Ectodermal cell (in vitro differentiated cells): ENCODE measurements around the gene ADAMTS12. TPM values are rescaled to one million over a fixed set of nuclear protein-coding genes. Genes with fewer than 3 reads are reported as not detected.
A peak's percentile ranks its signal among the peaks of the same experiment; 100 is the strongest.

Experiments used
- H3K27ac ChIP-seq: 2 replicates; pipeline ENCODE4 v1.7.0; 2013; ENCODE audit warnings: mild to moderate bottlenecking, low read depth, low read length; ENCODE audit not compliant: insufficient read depth, poor library complexity, severe bottlenecking
- H3K27me3 ChIP-seq: 2 replicates; pipeline ENCODE4 v1.7.0; 2013; ENCODE audit warnings: mild to moderate bottlenecking, low read length; ENCODE audit not compliant: insufficient read depth, control insufficient read depth, poor library complexity, severe bottlenecking
- H3K36me3 ChIP-seq: one replicate; pipeline ENCODE4 v1.7.0; 2013; ENCODE audit warnings: low read length; ENCODE audit not compliant: control insufficient read depth, insufficient read depth
- H3K4me1 ChIP-seq: one replicate; pipeline ENCODE4 v1.7.0; 2013; ENCODE audit warnings: low read length; ENCODE audit not compliant: control insufficient read depth, insufficient read depth
- H3K4me3 ChIP-seq: 2 replicates; pipeline ENCODE4 v1.7.0; 2013; ENCODE audit warnings: low read depth, low read length, control low read depth; ENCODE audit not compliant: insufficient read depth
- H3K9me3 ChIP-seq: 2 replicates; pipeline ENCODE4 v1.7.0; 2013; ENCODE audit warnings: mild to moderate bottlenecking, low read length, moderate library complexity; ENCODE audit not compliant: control insufficient read depth
- WGBS, 2 experiments: methylation state at CpG; one replicate each; pipeline ENCODE4 v1.1.7; 2013; ENCODE audit warnings: missing lambda C conversion rate in 2 of 2; 5-methylcytosine and 5-hydroxymethylcytosine counted together
- polyA plus RNA-seq, 4 experiments: library from polyadenylated mRNA; stranded (reverse); fragments of 50-300 nt; gene quantifications; one replicate each; pipeline ENCODE4 v1.2.3, GENCODE V29; 2013

Gene ADAMTS12, protein sequence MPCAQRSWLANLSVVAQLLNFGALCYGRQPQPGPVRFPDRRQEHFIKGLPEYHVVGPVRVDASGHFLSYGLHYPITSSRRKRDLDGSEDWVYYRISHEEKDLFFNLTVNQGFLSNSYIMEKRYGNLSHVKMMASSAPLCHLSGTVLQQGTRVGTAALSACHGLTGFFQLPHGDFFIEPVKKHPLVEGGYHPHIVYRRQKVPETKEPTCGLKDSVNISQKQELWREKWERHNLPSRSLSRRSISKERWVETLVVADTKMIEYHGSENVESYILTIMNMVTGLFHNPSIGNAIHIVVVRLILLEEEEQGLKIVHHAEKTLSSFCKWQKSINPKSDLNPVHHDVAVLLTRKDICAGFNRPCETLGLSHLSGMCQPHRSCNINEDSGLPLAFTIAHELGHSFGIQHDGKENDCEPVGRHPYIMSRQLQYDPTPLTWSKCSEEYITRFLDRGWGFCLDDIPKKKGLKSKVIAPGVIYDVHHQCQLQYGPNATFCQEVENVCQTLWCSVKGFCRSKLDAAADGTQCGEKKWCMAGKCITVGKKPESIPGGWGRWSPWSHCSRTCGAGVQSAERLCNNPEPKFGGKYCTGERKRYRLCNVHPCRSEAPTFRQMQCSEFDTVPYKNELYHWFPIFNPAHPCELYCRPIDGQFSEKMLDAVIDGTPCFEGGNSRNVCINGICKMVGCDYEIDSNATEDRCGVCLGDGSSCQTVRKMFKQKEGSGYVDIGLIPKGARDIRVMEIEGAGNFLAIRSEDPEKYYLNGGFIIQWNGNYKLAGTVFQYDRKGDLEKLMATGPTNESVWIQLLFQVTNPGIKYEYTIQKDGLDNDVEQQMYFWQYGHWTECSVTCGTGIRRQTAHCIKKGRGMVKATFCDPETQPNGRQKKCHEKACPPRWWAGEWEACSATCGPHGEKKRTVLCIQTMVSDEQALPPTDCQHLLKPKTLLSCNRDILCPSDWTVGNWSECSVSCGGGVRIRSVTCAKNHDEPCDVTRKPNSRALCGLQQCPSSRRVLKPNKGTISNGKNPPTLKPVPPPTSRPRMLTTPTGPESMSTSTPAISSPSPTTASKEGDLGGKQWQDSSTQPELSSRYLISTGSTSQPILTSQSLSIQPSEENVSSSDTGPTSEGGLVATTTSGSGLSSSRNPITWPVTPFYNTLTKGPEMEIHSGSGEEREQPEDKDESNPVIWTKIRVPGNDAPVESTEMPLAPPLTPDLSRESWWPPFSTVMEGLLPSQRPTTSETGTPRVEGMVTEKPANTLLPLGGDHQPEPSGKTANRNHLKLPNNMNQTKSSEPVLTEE (N-terminal part only)
- 14.8 TPM for polyA plus RNA-seq (2013, experiment 1 of 4)
- 17.3 TPM for polyA plus RNA-seq (2013, experiment 2 of 4)
- 11.8 TPM for polyA plus RNA-seq (2013, experiment 3 of 4)
- 14.1 TPM for polyA plus RNA-seq (2013, experiment 4 of 4)

DNA sequence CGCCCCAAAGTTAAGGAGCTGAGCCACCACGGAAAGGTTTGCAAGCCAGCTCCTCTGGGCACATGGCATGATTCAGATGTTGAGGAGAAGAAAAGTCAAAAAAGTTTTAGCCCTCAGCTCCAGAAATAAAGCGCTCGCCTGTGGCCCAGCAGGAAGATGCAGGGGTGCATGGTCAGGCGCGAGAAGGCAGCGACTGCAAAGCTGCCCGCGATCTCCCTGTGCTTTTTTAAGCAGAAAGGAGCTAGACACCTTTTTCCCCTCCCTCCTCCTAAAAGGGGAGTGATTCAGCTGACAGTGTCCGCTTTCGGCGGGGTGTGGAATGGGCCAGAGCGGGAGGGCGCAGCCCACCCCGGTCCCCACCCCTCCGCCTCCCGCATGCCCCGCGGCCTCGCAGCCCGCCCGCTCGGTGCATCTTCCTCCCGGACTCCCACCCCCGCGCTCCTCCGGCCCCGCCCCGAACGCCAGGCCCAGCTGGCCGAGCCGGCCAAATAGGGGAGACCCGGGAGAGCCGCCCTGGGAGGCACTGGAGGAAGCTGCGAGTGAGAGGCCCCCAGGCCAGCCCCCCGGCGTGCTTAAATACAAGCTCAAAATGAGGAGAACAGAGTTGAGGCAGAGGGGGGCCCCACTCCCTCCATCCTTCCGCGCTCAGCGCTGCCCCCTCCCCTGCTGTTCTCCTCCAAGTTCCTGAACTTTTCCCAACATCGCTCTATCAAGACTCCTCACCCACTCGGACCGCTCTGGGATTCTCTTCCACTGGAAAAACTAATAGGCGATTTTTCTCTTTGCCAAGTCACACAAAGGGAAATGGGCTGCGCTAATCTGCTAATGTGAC, at the start of gene ADAMTS12:
ADAMTS12 (minus strand) TSS at position 203 of the 832 bp plus-strand sequence; CDS start at position 69, 134 bp downstream.
- 2 to 3% methylated on average over 44 to 45 of the region's 45 CpGs for WGBS, 2 experiments
- Histone ChIP-seq H3K9me3 (no peaks in the 10 kb centered on the region), H3K27ac (peak within 1 kb of the TSS; percentile 69), H3K36me3 (no peaks in the 10 kb centered on the region), H3K4me1 (peaks cover 18% of the 10 kb centered on the region), H3K4me3 (peak within 1 kb of the TSS; percentile 52), H3K27me3 (no peaks in the 10 kb centered on the region)

DNA sequence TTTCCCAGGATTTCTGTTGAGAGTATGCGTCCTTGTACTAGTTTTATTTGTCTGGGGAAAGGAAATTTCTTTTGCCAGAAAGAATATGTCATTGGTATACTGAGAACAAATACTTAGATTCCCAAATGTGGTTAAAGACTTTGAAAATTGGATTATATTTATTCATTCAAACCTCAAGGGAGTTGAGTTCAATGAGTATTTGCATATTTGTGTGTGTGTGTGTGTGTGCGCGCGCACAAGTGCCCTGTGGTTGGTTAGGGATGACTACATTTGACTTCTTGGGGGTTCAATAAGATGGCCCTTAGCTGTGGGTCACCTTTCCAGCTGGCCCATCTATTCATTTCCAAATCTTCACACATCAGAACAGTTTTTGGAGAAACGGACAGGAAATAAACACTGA, 49.3 kb upstream of the ADAMTS12 start:
- Histone ChIP-seq H3K27me3 (peaks cover 19% of the 10 kb centered on the region), H3K4me3 (no peak overlapping the region), H3K27ac (no peak overlapping the region), H3K9me3 (no peaks in the 10 kb centered on the region), H3K36me3 (no peaks in the 10 kb centered on the region), H3K4me1 (no peaks in the 10 kb centered on the region)
- 87 to 96% methylated on average over 5 of the region's 5 CpGs for WGBS, 2 experiments

DNA sequence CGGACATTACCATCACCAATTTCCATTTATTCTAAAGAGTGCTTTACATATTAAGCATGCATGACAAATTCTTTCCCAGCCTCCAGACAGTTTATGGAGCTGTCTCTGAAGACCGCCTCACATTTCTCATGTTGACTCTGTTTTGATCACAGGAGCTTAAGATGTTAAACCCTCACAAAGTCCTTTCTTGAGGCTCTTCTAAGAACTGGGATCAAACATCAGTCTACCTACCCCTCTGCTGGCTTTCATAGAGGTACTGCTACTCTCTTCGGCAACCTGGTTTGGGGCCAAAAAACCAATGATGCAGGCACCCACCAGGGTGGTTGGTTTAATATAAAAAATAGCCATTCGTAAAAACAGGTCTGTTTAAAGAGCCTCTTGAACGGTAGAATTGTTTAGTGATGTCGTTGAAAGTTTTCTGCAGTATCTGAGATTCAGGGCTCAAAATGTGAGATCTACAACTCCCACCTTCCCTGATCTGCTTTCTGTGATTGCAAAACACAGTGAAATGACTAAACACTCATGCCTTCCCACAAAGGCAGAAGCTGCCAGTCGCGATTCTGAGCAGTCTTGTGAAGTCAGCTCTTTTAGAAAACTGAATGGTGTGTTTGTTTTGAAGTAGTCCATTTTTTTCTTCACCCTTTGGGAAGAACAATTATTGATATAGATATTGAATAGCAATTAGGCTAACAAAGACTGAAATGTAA, 47.9 kb upstream of the ADAMTS12 start:
- Histone ChIP-seq H3K4me3 (no peak overlapping the region), H3K36me3 (no peaks in the 10 kb centered on the region), H3K4me1 (no peaks in the 10 kb centered on the region), H3K27me3 (peaks cover 30% of the 10 kb centered on the region), H3K27ac (no peak overlapping the region), H3K9me3 (no peaks in the 10 kb centered on the region)
- WGBS, 2 experiments = 94 to 95% methylated on average over 8 of the region's 8 CpGs

DNA sequence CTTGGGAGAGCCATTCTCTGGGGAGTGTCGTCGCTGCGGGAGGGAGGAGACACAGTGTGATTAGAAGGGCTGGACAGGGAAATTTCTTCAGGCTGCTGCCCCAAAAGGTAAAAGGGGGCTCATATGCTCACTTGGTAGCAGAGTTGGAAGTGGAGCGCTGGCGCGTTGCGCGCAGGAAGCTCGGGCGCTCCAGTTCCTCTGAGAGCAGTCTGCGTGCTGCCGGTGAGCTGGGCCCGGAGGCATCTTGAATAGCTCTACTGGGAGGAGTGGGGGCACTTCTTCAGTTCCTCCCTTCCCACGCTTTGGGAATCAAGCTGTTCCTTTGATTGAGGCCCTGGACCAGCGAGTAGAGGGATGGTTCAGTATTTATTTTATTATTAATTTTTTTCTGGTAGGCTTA, 47.1 kb upstream of the ADAMTS12 start:
- peaks cover 30% of the 10 kb centered on the region for H3K27me3 ChIP-seq
- H3K4me1 ChIP-seq = no peaks in the 10 kb centered on the region
- no peaks in the 10 kb centered on the region for H3K36me3 ChIP-seq
- WGBS, 2 experiments = 91 to 92% methylated on average over 14 to 15 of the region's 15 CpGs
- H3K27ac ChIP-seq = no peak overlapping the region
- H3K9me3 ChIP-seq = no peaks in the 10 kb centered on the region
- no peak overlapping the region for H3K4me3 ChIP-seq

DNA sequence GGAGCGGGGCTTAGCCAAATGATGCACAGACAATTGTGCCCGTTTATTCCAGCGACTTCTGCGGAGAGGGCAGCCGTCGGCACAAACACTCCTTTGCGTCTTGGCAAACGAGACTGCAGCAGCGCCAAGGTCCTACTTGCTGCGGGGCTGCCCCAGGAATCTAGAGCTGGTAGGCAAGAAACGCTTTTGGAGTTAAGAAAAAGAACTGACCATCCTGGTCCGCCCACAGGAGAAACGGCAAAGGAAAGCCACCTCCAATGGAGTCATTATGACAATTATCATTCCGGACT, 46.7 kb upstream of the ADAMTS12 start:
- Histone ChIP-seq H3K4me3 (no peak overlapping the region), H3K36me3 (no peaks in the 10 kb centered on the region), H3K9me3 (no peaks in the 10 kb centered on the region), H3K4me1 (no peaks in the 10 kb centered on the region), H3K27me3 (peaks cover 30% of the 10 kb centered on the region), H3K27ac (no peak overlapping the region)
- 93 to 94% methylated on average over 14 of the region's 14 CpGs for WGBS, 2 experiments

DNA sequence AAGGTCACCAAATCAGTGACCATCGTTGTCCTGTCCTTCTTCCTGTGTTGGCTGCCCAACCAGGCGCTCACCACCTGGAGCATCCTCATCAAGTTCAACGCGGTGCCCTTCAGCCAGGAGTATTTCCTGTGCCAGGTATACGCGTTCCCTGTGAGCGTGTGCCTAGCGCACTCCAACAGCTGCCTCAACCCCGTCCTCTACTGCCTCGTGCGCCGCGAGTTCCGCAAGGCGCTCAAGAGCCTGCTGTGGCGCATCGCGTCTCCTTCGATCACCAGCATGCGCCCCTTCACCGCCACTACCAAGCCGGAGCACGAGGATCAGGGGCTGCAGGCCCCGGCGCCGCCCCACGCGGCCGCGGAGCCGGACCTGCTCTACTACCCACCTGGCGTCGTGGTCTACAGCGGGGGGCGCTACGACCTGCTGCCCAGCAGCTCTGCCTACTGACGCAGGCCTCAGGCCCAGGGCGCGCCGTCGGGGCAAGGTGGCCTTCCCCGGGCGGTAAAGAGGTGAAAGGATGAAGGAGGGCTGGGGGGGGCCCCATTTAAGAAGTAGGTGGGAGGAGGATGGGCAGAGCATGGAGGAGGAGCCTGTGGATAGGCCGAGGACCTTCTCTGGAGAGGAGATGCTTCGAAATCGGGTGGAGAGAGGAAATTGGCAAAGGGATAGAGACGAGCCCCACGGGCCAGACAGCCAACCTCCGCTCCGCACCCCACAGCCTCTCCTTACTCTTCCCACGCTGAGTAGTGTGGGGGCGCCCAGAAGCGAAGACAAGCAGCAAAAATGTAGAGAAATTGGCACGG, 46.1 kb upstream of the ADAMTS12 start:
- H3K36me3 ChIP-seq = no peaks in the 10 kb centered on the region
- no peaks in the 10 kb centered on the region for H3K9me3 ChIP-seq
- no peak overlapping the region for H3K27ac ChIP-seq
- H3K27me3 ChIP-seq = peaks cover 30% of the 10 kb centered on the region
- H3K4me3 ChIP-seq = no peak overlapping the region
- WGBS, 2 experiments = 93 to 94% methylated on average over 54 of the region's 54 CpGs
- no peaks in the 10 kb centered on the region for H3K4me1 ChIP-seq

DNA sequence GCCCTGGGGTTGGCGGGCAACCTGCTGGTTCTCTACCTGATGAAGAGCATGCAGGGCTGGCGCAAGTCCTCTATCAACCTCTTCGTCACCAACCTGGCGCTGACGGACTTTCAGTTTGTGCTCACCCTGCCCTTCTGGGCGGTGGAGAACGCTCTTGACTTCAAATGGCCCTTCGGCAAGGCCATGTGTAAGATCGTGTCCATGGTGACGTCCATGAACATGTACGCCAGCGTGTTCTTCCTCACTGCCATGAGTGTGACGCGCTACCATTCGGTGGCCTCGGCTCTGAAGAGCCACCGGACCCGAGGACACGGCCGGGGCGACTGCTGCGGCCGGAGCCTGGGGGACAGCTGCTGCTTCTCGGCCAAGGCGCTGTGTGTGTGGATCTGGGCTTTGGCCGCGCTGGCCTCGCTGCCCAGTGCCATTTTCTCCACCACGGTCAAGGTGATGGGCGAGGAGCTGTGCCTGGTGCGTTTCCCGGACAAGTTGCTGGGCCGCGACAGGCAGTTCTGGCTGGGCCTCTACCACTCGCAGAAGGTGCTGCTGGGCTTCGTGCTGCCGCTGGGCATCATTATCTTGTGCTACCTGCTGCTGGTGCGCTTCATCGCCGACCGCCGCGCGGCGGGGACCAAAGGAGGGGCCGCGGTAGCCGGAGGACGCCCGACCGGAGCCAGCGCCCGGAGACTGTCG, 45.4 kb upstream of the ADAMTS12 start:
- WGBS, 2 experiments = 95 to 96% methylated on average over 54 of the region's 54 CpGs
- Histone ChIP-seq H3K27me3 (peaks cover 30% of the 10 kb centered on the region), H3K9me3 (no peaks in the 10 kb centered on the region), H3K4me1 (no peaks in the 10 kb centered on the region), H3K27ac (no peak overlapping the region), H3K36me3 (no peaks in the 10 kb centered on the region), H3K4me3 (no peak overlapping the region)

DNA sequence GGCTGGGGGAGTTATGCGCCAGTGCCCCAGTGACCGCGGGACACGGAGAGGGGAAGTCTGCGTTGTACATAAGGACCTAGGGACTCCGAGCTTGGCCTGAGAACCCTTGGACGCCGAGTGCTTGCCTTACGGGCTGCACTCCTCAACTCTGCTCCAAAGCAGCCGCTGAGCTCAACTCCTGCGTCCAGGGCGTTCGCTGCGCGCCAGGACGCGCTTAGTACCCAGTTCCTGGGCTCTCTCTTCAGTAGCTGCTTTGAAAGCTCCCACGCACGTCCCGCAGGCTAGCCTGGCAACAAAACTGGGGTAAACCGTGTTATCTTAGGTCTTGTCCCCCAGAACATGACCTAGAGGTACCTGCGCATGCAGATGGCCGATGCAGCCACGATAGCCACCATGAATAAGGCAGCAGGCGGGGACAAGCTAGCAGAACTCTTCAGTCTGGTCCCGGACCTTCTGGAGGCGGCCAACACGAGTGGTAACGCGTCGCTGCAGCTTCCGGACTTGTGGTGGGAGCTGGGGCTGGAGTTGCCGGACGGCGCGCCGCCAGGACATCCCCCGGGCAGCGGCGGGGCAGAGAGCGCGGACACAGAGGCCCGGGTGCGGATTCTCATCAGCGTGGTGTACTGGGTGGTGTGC, 44.7 kb upstream of the ADAMTS12 start, which contains the start of gene RXFP3:
RXFP3 (plus strand) TSS at position 6 of the 636 bp plus-strand sequence; CDS start at position 361, 355 bp downstream.
- Histone ChIP-seq H3K27me3 (peaks cover 30% of the 10 kb centered on the region), H3K4me3 (peak within 1 kb of the TSS; percentile 37)
- WGBS, 2 experiments = 48% methylated on average over 45 of the region's 45 CpGs

More for the DNA sequence above, 44.7 kb upstream of the ADAMTS12 start, which contains the start of gene RXFP3:
- H3K27ac ChIP-seq = no peak within 1 kb of the TSS
- H3K36me3 ChIP-seq = no peaks in the 10 kb centered on the region
- H3K9me3 ChIP-seq = no peaks in the 10 kb centered on the region
- H3K4me1 ChIP-seq = no peaks in the 10 kb centered on the region
